Measurements from ENCODE around the gene PRND. TPM values are rescaled to one million over a fixed set of nuclear protein-coding genes. Genes with fewer than 3 reads are reported as not detected.

Gene PRND
- total RNA-seq, 1 donor from 2014 or later, result not detected

DNA sequence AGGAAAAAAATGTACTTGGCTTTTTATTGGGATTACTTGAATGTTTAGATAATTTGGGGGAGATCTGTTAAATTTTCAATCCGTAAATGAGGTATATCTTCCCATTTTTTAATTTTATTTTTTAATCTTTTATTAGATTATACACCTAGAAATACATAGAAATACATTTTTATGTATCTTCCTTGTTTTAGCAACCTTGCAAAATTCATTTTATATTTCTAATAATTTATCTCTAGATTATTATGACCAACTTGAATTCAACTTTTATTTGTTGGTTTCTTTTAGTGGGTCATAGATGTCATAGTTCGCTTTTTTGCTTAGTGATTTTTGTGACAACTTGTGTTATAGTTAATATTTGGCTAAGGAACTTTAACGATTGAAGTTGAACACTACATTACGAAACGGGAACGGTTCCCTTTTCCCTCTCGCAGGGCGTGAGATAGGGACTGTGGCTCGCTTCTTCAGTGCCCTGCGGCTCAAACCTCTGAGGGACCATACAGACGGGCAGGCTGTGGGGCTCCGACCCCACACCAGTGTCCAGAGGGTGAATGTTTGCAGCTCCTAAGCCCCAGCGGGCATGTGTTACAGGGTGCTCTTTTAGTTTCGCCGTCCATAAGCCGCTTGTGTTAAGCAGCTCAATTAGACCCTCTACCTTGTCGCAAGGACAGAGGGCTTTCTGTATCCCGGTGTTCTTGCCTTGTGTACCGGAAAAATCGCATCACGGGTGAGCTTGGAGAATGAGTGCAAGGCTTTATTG, 53.8 kb downstream of the PRND start:
- TF ChIP-seq, protein P1, sequence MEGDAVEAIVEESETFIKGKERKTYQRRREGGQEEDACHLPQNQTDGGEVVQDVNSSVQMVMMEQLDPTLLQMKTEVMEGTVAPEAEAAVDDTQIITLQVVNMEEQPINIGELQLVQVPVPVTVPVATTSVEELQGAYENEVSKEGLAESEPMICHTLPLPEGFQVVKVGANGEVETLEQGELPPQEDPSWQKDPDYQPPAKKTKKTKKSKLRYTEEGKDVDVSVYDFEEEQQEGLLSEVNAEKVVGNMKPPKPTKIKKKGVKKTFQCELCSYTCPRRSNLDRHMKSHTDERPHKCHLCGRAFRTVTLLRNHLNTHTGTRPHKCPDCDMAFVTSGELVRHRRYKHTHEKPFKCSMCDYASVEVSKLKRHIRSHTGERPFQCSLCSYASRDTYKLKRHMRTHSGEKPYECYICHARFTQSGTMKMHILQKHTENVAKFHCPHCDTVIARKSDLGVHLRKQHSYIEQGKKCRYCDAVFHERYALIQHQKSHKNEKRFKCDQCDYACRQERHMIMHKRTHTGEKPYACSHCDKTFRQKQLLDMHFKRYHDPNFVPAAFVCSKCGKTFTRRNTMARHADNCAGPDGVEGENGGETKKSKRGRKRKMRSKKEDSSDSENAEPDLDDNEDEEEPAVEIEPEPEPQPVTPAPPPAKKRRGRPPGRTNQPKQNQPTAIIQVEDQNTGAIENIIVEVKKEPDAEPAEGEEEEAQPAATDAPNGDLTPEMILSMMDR (IDR thresholded peaks at IDR 0.05), result no peak
- peaks cover 5% of the 10 kb centered on the region for H3K27me3 Mint-ChIP-seq (ENCODE audit: low read depth)
- no peaks in the 10 kb centered on the region for H3K4me1 Mint-ChIP-seq (ENCODE audit: low read depth)
- no peak overlapping the region for H3K4me3 Mint-ChIP-seq (ENCODE audit: unreplicated experiment)
- H3K9me3 Mint-ChIP-seq (ENCODE audit: low read depth), result peaks cover 19% of the 10 kb centered on the region
- no peak for DNase-seq (ENCODE audit: low spot score)
- H3K27ac Mint-ChIP-seq (ENCODE audit: unreplicated experiment), result no peak overlapping the region
- H3K36me3 Mint-ChIP-seq (ENCODE audit: low read depth), result peaks cover 12% of the 10 kb centered on the region

DNA sequence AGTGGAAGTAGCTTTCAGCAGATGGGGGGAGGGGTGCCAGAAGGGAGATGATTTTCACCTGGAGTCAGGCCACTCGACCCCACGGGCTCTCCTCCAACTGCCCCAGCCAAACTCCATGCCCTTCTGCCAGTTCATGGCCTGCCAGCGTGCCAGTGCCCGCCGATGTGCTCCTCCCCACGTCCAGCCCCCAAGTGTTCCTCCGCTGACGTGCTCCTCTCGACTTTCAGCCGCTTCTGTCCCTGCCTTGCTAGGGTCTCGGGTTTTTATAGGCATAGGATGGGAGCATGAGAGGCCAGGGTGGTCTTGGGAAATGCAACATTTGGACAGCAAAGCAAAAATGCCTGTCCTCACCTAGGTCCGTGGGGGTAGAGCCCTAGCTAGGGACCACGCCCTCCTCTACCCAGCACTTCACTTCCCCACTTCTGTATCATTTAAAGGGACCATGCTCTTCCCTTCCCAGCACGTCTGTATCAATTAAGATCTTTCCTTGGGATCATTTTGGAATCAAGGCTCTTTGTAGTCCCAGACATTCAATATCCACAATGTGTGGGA, 54.4 kb downstream of the PRND start:
- no peak overlapping the region for H3K27ac Mint-ChIP-seq (ENCODE audit: unreplicated experiment)
- DNase-seq (ENCODE audit: low spot score), result no peak
- no peak overlapping the region for H3K4me3 Mint-ChIP-seq (ENCODE audit: unreplicated experiment)
- H3K27me3 Mint-ChIP-seq (ENCODE audit: low read depth), result peaks cover 2% of the 10 kb centered on the region
- H3K4me1 Mint-ChIP-seq (ENCODE audit: low read depth), result no peaks in the 10 kb centered on the region
- H3K36me3 Mint-ChIP-seq (ENCODE audit: low read depth), result peaks cover 8% of the 10 kb centered on the region
- TF ChIP-seq, protein P1 (IDR thresholded peaks at IDR 0.05), result no peak
- H3K9me3 Mint-ChIP-seq (ENCODE audit: low read depth), result peaks cover 13% of the 10 kb centered on the region

Other genes with a start within 250 kb of the PRND start
- gene PRNP, start 35.5 kb upstream of the PRND start, total RNA-seq, result 69.8 to 93.6 TPM (median 92.9 TPM) in 3 replicates
- 2.1 to 21.3 TPM (median 20.3 TPM) in 3 replicates for gene RASSF2, start 101.7 kb downstream of the PRND start, total RNA-seq

Data from chondrocyte (in vitro differentiated cells).